Peyer's patch (tissue), 4 donors: Measurements from ENCODE around the gene NOB1. TPM values are rescaled to one million over a fixed set of nuclear protein-coding genes. Genes with fewer than 3 reads are reported as not detected.

Source experiments
- DNase-seq, 3 donors: peaks; one replicate each; pipeline ENCODE4 v3.0.0-alpha.2; 2017 to 2019
- H3K27ac ChIP-seq, 4 donors: fragments of 200-600 bp; sonication (generic); one replicate each; pipeline ENCODE4 v1.5.1; 2016 to 2019
- H3K27me3 ChIP-seq, 2 donors: fragments of 200-600 bp; sonication (generic); one replicate each; pipeline ENCODE4 v1.5.1; 2019
- H3K36me3 ChIP-seq, 3 donors: fragments of 200-600 bp; sonication (generic); one replicate each; pipeline ENCODE4 v1.5.1; 2016 to 2019
- H3K4me1 ChIP-seq, 4 donors: fragments of 200-600 bp; sonication (generic); one replicate each; pipeline ENCODE4 v1.5.1; 2016 to 2019
- H3K4me3 ChIP-seq, 4 donors: fragments of 200-600 bp; sonication (generic); 1 replicate in 3 of 4; 2 replicates in 1 of 4; pipeline ENCODE4 v1.5.1; 2016 to 2019; ENCODE audit warnings: mild to moderate bottlenecking in 1 of 4
- H3K9me3 ChIP-seq, 4 donors: fragments of 200-600 bp; sonication (generic); one replicate each; pipeline ENCODE4 v1.5.1; 2016 to 2019; ENCODE audit warnings: mild to moderate bottlenecking in 1 of 4
- POLR2A ChIP-seq, 2 donors: fragments of 450-650 bp; IDR thresholded peaks; one replicate each; pipeline ENCODE4 v1.5.1; 2017; ENCODE audit warnings: antibody characterized with exemption in 2 of 2, mild to moderate bottlenecking in 2 of 2, moderate library complexity in 2 of 2
- total RNA-seq, 4 donors: library from RNA; depleted of rRNA; stranded (reverse); fragments of >200 nt; gene quantifications; one replicate each; pipeline ENCODE4 v1.1.0, GENCODE V29; 2016
- TF ChIP-seq, protein P1 (sequence below), 6 experiments: fragments of 450-650 bp in 4 of 6; fragments of 200-600 bp in 2 of 6; sonication (generic) in 1 of 6; IDR thresholded peaks; one replicate each; pipeline ENCODE4 v1.5.1; 2017 to 2019; ENCODE audit warnings: antibody characterized with exemption in 6 of 6, mild to moderate bottlenecking in 3 of 6, moderate library complexity in 1 of 6

NOB1 gene
- total RNA-seq, 4 donors from 2014 or later: 13.5 to 37.1 (median 27.7) TPM

DNA sequence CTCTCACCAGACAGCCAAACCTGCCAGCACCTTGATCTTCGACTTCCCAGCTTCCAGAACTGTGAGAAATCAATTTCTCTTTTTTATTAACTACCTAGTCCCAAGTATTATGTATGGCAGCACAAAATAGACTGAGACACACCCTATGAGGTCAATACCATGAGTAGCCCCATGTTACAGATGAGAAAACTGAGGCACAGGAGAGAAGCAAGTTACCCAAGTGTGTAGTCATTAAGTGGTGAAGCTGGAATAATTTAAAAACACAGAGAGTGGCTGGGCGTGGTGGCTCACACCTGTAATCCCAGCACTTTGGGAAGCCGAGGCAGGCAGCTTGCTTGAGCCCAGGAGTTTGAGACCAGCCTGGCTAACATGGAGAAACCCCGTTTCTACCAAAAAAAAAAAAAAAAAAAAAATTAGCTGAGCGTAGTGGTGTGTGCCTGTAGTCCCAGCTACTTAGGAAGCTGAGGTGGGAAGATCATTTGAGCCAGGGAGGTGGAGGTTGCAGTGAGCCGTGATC lies 33.2 kb downstream of the NOB1 start:
- Histone ChIP-seq H3K9me3 (no peaks in the 10 kb centered on the region), H3K27me3 (no peaks in the 10 kb centered on the region), H3K36me3 (peaks cover 0 to 18% (median 0%) of the 10 kb centered on the region in 3 donors), H3K4me1 (peaks cover 0 to 7% (median 0%) of the 10 kb centered on the region in 4 donors), H3K4me3 (no peak overlapping the region), H3K27ac (no peak overlapping the region)
- DNase-seq: no peak
- TF ChIP-seq, protein P1, sequence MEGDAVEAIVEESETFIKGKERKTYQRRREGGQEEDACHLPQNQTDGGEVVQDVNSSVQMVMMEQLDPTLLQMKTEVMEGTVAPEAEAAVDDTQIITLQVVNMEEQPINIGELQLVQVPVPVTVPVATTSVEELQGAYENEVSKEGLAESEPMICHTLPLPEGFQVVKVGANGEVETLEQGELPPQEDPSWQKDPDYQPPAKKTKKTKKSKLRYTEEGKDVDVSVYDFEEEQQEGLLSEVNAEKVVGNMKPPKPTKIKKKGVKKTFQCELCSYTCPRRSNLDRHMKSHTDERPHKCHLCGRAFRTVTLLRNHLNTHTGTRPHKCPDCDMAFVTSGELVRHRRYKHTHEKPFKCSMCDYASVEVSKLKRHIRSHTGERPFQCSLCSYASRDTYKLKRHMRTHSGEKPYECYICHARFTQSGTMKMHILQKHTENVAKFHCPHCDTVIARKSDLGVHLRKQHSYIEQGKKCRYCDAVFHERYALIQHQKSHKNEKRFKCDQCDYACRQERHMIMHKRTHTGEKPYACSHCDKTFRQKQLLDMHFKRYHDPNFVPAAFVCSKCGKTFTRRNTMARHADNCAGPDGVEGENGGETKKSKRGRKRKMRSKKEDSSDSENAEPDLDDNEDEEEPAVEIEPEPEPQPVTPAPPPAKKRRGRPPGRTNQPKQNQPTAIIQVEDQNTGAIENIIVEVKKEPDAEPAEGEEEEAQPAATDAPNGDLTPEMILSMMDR (IDR thresholded peaks at IDR 0.05): no peak
- TF ChIP-seq POLR2A (IDR thresholded peaks at IDR 0.05): no peak

DNA sequence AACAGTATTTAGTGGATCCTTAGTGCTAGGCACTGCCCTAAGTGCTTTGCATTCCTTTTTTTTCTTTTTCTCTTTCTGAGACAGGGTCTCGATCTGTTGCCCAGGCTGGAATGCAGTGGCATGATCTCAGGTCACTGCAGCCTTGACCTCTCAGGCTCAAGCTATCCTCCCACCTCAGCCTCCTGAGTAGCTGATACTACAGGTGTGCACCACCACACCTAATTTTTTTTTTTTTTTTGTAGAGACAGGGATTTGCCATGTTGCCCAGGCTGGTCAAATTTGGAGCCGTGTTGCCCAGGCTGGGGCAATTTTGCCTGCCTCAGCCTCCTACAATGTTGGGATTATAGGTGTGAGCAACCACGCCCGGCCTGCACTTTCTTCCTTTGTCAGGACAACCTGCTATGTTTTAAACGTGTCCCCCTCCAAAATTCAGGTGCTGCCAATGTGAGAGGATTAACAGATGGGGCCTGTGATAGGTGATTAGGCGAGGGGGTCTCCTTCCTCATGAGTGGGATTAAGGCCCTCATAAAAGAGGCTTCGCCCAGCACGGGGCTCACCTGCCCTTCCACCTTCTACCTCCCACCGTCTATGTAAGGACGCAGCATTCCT lies 33.8 kb downstream of the NOB1 start:
- H3K4me1 ChIP-seq: peaks cover 0 to 7% (median 0%) of the 10 kb centered on the region in 4 donors
- no peak overlapping the region for H3K4me3 ChIP-seq
- H3K27ac ChIP-seq: no peak overlapping the region
- H3K9me3 ChIP-seq: no peaks in the 10 kb centered on the region
- DNase-seq: no peak
- no peaks in the 10 kb centered on the region for H3K27me3 ChIP-seq
- peaks cover 0 to 22% (median 0%) of the 10 kb centered on the region in 3 donors for H3K36me3 ChIP-seq
- TF ChIP-seq POLR2A (IDR thresholded peaks at IDR 0.05): no peak
- TF ChIP-seq, protein P1 (IDR thresholded peaks at IDR 0.05): no peak

DNA sequence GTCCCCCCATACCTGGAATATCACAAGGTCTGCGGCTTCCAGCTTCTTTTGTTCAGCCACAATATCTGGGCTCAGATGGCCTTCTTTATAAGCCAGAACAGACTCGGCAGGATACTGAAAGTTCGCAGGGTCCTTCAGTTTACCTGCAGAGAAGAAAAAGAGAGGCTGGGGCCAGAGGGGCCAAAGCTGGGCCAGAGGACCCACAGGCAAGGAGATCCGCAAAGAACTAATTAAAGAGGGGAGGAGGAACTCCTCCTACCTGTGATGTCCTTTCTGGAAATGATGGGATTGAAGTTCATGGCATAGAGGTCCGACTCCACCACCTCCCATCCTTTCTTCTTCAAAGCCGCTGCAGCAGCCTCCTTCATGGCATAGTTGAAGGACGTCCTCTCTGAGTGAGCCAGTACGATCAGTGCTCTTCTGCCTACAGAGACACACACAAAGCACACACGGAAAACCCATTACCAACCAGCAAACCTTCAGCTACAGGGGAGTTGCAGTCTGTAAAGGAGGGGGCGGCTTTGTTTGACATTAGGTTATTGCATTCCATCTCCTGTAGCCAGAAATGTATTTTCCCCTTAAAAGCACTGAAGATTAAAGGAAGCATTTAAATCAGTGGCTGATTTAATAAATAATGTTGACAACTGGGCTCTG lies 36.5 kb downstream of the NOB1 start:
- no peak for DNase-seq
- Histone ChIP-seq H3K27ac (no peak overlapping the region), H3K4me3 (no peak overlapping the region), H3K27me3 (no peaks in the 10 kb centered on the region), H3K36me3 (peaks cover 0 to 37% (median 0%) of the 10 kb centered on the region in 3 donors), H3K4me1 (no peaks in the 10 kb centered on the region), H3K9me3 (no peaks in the 10 kb centered on the region)
- TF ChIP-seq POLR2A (IDR thresholded peaks at IDR 0.05): no peak
- TF ChIP-seq, protein P1 (IDR thresholded peaks at IDR 0.05): no peak

DNA sequence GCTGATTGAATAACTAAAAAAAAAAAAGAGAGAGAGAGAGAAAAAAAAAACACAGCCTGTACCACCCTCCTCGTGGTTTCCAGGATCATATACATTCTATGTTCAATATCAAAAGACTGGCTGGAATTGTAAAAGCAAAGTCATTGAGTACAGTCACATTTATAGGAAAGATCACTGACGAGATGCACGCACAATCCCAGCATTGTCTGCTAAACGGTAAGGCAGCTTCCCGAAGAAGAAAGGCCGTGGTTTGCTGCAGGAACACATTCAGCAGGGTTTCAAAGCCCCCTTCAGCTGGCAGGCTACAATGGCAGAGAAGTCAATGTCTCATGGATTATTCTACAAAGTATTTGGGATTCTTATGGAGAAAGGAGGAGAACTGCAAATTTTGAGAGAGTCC lies 37.7 kb downstream of the NOB1 start:
- DNase-seq: no peak
- H3K27ac ChIP-seq: no peak overlapping the region
- no peaks in the 10 kb centered on the region for H3K27me3 ChIP-seq
- H3K36me3 ChIP-seq: peaks cover 0 to 48% (median 0%) of the 10 kb centered on the region in 3 donors
- H3K9me3 ChIP-seq: no peaks in the 10 kb centered on the region
- H3K4me1 ChIP-seq: no peaks in the 10 kb centered on the region
- no peak overlapping the region for H3K4me3 ChIP-seq
- no peak for TF ChIP-seq POLR2A (IDR thresholded peaks at IDR 0.05)
- TF ChIP-seq, protein P1 (IDR thresholded peaks at IDR 0.05): no peak

DNA sequence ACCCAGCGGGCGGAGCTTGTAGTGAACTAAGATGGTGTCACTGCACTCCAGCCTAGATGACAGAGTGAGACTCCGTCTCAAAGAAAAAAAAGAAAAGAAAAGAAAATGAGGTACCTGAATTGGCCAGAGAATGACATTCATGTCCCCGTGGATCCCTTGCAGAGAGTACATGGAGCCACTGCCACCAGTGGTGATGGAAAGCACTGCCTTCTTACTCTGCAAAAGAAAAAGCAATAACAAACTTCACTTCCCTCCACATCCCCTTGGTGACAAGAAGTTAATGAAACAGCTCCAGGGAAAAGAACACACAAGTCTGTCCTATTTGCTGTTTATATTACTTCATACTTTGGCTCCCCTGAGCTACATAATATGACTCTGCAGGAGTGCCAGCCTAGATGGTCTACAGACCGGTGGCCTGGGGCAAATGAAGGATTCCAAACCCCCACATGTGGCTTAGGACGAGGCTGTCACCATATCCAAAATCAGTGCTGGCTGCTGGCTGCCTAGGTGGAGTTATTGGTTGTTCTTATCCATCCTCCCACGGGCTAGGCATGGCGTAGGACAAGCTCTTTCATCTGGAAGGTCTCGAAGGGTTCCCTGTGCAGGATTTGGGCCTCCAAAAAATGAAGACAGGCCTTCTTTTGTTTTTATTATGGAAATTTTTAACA lies 41.7 kb downstream of the NOB1 start:
- no peak for TF ChIP-seq POLR2A (IDR thresholded peaks at IDR 0.05)
- TF ChIP-seq, protein P1 (IDR thresholded peaks at IDR 0.05): no peak
- Histone ChIP-seq H3K4me1 (no peaks in the 10 kb centered on the region), H3K27ac (no peak overlapping the region), H3K9me3 (no peaks in the 10 kb centered on the region), H3K27me3 (no peaks in the 10 kb centered on the region), H3K36me3 (peaks cover 0 to 47% (median 0%) of the 10 kb centered on the region in 3 donors), H3K4me3 (no peak overlapping the region)
- DNase-seq: no peak
